Endothelial cell of umbilical vein (primary cell): Measurements from ENCODE around the gene CFAP43. TPM values are rescaled to one million over a fixed set of nuclear protein-coding genes. Genes with fewer than 3 reads are reported as not detected.

Experiments used
- BruUV-seq: library from RNA; stranded (reverse); fragments of 400-500 nt; replicated peaks from 2 replicates; lab custom pipeline; 2021; lab: Mats Ljungman, UMichigan
- CTCF ChIA-PET: fragments of 300-600, 350-600 bp; sonication (Branson Sonifier 250); formaldehyde crosslinking; loops from one replicate; lab custom pipeline; 2021; ENCODE audit warnings: antibody characterized with exemption, inconsistent platforms; lab: Charles Lee
- POLR2A ChIA-PET: fragments of 300-600, 350-600 bp; sonication (Branson Sonifier 250); formaldehyde crosslinking; loops from one replicate; lab custom pipeline; 2021; ENCODE audit warnings: antibody characterized with exemption, inconsistent platforms; lab: Charles Lee
- DNase-seq: peaks from one replicate; pipeline ENCODE4 v3.0.0-alpha.2; 2011; ENCODE audit warnings: low read depth, low spot score
- FAIRE-seq: peaks from 2 replicates; lab custom pipeline; 2011; peaks lifted over from hg19 to GRCh38; lab: Jason Lieb, UNC
- H2AFZ ChIP-seq: 2 replicates; pipeline ENCODE4 v1.6.0; 2012; ENCODE audit warnings: low read depth, low read length, control low read depth, inconsistent platforms
- H3K27ac ChIP-seq: 2 replicates; pipeline ENCODE4 v1.5.1; 2011; ENCODE audit warnings: low read depth, mild to moderate bottlenecking, control low read depth, low read length, moderate library complexity; ENCODE audit not compliant: insufficient read depth
- H3K27me3 ChIP-seq, 2 experiments: 2 replicates each; pipeline versions ENCODE4 v1.6.0 to v1.6.1; 2011; ENCODE audit warnings: low read length in 2 of 2, mixed read lengths in 1 of 2; ENCODE audit not compliant: control insufficient read depth in 2 of 2, insufficient read depth in 2 of 2
- H3K36me3 ChIP-seq, 2 experiments: 2 replicates in 1 of 2; 3 replicates in 1 of 2; pipeline ENCODE4 v1.5.1; 2011; ENCODE audit warnings: low read length in 2 of 2, mild to moderate bottlenecking in 1 of 2, moderate library complexity in 1 of 2; ENCODE audit not compliant: control insufficient read depth in 2 of 2, insufficient read depth in 2 of 2; ENCODE audit errors: extremely low read depth in 1 of 2
- H3K4me1 ChIP-seq: 3 replicates; pipeline ENCODE4 v1.5.1; 2011; ENCODE audit warnings: mild to moderate bottlenecking, low read length; ENCODE audit not compliant: control insufficient read depth, insufficient read depth; ENCODE audit errors: extremely low read depth
- H3K4me2 ChIP-seq: 2 replicates; pipeline ENCODE4 v1.6.1; 2011; ENCODE audit warnings: low read length, control low read depth, mixed read lengths; ENCODE audit not compliant: insufficient read depth
- H3K4me3 ChIP-seq, 3 experiments: fragments of 200-600 bp in 1 of 3; sonication (generic), shearing (Covaris generic) in 1 of 3; replicated peaks in 1 of 3; 2 replicates each; pipeline ENCODE4 v1.5.1; 2011 to 2016; ENCODE audit warnings: control low read depth in 3 of 3, low read length in 3 of 3, mild to moderate bottlenecking in 2 of 3, inconsistent platforms in 1 of 3, low read depth in 1 of 3, moderate library complexity in 1 of 3; ENCODE audit not compliant: insufficient read depth in 1 of 3
- H3K79me2 ChIP-seq: 2 replicates; pipeline ENCODE4 v1.6.0; 2012; ENCODE audit warnings: low read length, inconsistent platforms; ENCODE audit not compliant: control insufficient read depth, insufficient read depth
- H3K9ac ChIP-seq: replicated peaks from 2 replicates; pipeline ENCODE3; 2011; ENCODE audit warnings: low read length, control low read depth; ENCODE audit not compliant: insufficient read depth; ENCODE audit errors: extremely low read depth
- H3K9me1 ChIP-seq: replicated peaks from 3 replicates; pipeline ENCODE4 v1.6.0; 2011; ENCODE audit warnings: mild to moderate bottlenecking, low read length; ENCODE audit not compliant: control insufficient read depth, insufficient read depth; ENCODE audit errors: extremely low read depth
- H3K9me3 ChIP-seq: replicated peaks from 2 replicates; pipeline ENCODE4 v1.5.1; 2012; ENCODE audit warnings: low read length, inconsistent platforms; ENCODE audit not compliant: control insufficient read depth, insufficient read depth
- H4K20me1 ChIP-seq: replicated peaks from 2 replicates; pipeline ENCODE3; 2011; ENCODE audit warnings: mild to moderate bottlenecking, low read length; ENCODE audit not compliant: control insufficient read depth, insufficient read depth; ENCODE audit errors: extremely low read depth
- EZH2 ChIP-seq: IDR thresholded peaks from 2 replicates; pipeline ENCODE4 v1.6.1; 2012; ENCODE audit warnings: borderline replicate concordance, low read depth, mild to moderate bottlenecking, moderate library complexity, low read length, inconsistent platforms; ENCODE audit not compliant: severe bottlenecking
- FOS ChIP-seq: IDR thresholded peaks from 2 replicates; pipeline ENCODE4 v1.6.1; 2011; ENCODE audit warnings: mild to moderate bottlenecking, low read length, moderate library complexity, borderline replicate concordance; ENCODE audit not compliant: insufficient read depth
- GATA2 ChIP-seq: IDR thresholded peaks from 2 replicates; pipeline ENCODE4 v1.7.0; 2011; ENCODE audit warnings: low read depth, mild to moderate bottlenecking, moderate library complexity, mixed read lengths, low read length; ENCODE audit not compliant: insufficient read length, insufficient read depth
- JUN ChIP-seq: IDR thresholded peaks from 2 replicates; pipeline ENCODE4 v1.6.1; 2011; ENCODE audit warnings: borderline replicate concordance, low read depth; ENCODE audit not compliant: insufficient read length, insufficient read depth
- MAX ChIP-seq: IDR thresholded peaks from 2 replicates; pipeline ENCODE4 v1.6.1; 2011; ENCODE audit not compliant: insufficient read depth, insufficient read length
- MYC ChIP-seq: IDR thresholded peaks from one replicate; pipeline ENCODE4 v1.6.1; 2011; ENCODE audit warnings: mild to moderate bottlenecking, low read depth, low read length
- POLR2A ChIP-seq: IDR thresholded peaks from 2 replicates; pipeline ENCODE4 v1.6.1; 2012; ENCODE audit warnings: low read depth, mild to moderate bottlenecking, control low read depth, low read length
- POLR2AphosphoS5 ChIP-seq: IDR thresholded peaks from 2 replicates; pipeline ENCODE4 v1.6.1; 2012; ENCODE audit warnings: low read depth, mild to moderate bottlenecking, control low read depth, low read length, moderate library complexity; ENCODE audit not compliant: insufficient read depth
- dilution Hi-C: fragments of 300-500 bp; cut with MboI; formaldehyde crosslinking; loops from one replicate; pipeline ENCODE4 v1.15.0; 2019; ENCODE audit warnings: low sequenced_read_pairs; ENCODE audit not compliant: extremely low pct_ligation_motif_present
- intact Hi-C: fragments of 100-400 bp; cut with micrococcal nuclease; formaldehyde crosslinking; loops from one replicate; pipeline ENCODE4 v1.10.0; 2022
- polyA plus RNA-seq, 4 experiments: library from polyadenylated mRNA; depleted of rRNA in 3 of 4; stranded (reverse) in 3 of 4; unstranded in 1 of 4; fragments of >200 nt; gene quantifications; 2 replicates each; pipeline versions ENCODE4 v1.2.1 to v1.2.3, GENCODE V29; 2011 to 2012; ENCODE audit warnings: missing spikeins in 1 of 4
- total RNA-seq: library from RNA; stranded (reverse); gene quantifications from 2 replicates; pipeline ENCODE4 v1.2.3, GENCODE V29; 2021
- TF ChIP-seq, protein P1 (sequence below), 2 donors: IDR thresholded peaks; 1 replicate in 1 of 2; 2 replicates in 1 of 2; pipeline ENCODE4 v1.5.1; 2011; ENCODE audit warnings: low read length in 2 of 2, mild to moderate bottlenecking in 2 of 2, moderate library complexity in 2 of 2, control low read depth in 1 of 2, inconsistent platforms in 1 of 2, low read depth in 1 of 2; ENCODE audit not compliant: insufficient read depth in 1 of 2; ENCODE audit errors: extremely low read depth in 1 of 2

Gene CFAP43
- total and polyA plus RNA-seq, 2 donors (not counting 3 experiments of a cell fraction or from before 2014, with no cell fraction given): 0.04 TPM; not detected in 1

GRCh38 chr10:104235801-104236200 lies 3.6 kb upstream of the CFAP43 start:
- no peak overlapping the region for H3K27ac ChIP-seq
- no peaks in the 10 kb centered on the region for H3K36me3 ChIP-seq
- intact Hi-C loops: no loop called here
- ChIA-PET POLR2A (no interaction called here), CTCF (interaction anchor here (0.8 kb wide), 1 partner anchor 10 kb away, joined by 3 read pairs; no protein-coding TSS in a partner anchor)
- H3K4me2 ChIP-seq: no peak overlapping the region
- DNase-seq: no peak
- no peak for FAIRE-seq
- peaks cover 19 to 21% of the 10 kb centered on the region in 2 experiments for H3K27me3 ChIP-seq
- no peak overlapping the region for H3K4me3 ChIP-seq
- H3K9me3 ChIP-seq: no peaks in the 10 kb centered on the region
- no peaks in the 10 kb centered on the region for H3K79me2 ChIP-seq
- H3K9me1 ChIP-seq: no peaks in the 10 kb centered on the region
- H4K20me1 ChIP-seq: no peaks in the 10 kb centered on the region
- TF ChIP-seq FOS (no peak), JUN (no peak), GATA2 (no peak)
- peaks cover 6% of the 10 kb centered on the region for H3K4me1 ChIP-seq
- no peak overlapping the region for H3K9ac ChIP-seq
- no peak overlapping the region for H2AFZ ChIP-seq
- no TSS peak for BruUV-seq
- dilution Hi-C loops: no loop called here

DNA sequence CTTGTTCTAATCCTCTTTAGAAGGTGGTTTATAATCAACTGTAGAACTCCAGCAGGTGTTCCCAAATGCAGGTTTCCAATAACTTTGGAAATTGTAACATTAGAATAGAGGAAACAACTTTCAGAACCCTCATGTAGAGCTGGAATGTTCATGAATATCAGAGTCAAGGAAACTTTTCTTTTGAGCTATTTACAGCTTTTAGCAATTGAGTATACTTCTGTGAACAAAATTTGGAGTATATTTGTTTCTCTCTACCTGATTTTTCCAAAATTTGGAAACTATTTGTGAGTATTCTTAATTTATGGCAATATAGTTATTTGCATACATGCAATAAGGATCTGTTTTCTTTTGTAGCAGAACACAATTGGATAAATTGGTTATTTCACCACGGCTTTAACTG lies 2.8 kb upstream of the CFAP43 start:
- BruUV-seq: no TSS peak
- FAIRE-seq (no peak), DNase-seq (no peak)
- dilution Hi-C loops (no loop called here), intact Hi-C loops (no loop called here)
- ChIA-PET POLR2A (no interaction called here), CTCF (no interaction called here)
- H3K9me1 ChIP-seq: no peaks in the 10 kb centered on the region
- H4K20me1 ChIP-seq: no peaks in the 10 kb centered on the region
- TF ChIP-seq FOS: no peak
- no peak for TF ChIP-seq EZH2
- TF ChIP-seq POLR2AphosphoS5: no peak
- TF ChIP-seq POLR2A: no peak
- TF ChIP-seq MAX: no peak
- TF ChIP-seq GATA2: no peak
- TF ChIP-seq, protein P1, sequence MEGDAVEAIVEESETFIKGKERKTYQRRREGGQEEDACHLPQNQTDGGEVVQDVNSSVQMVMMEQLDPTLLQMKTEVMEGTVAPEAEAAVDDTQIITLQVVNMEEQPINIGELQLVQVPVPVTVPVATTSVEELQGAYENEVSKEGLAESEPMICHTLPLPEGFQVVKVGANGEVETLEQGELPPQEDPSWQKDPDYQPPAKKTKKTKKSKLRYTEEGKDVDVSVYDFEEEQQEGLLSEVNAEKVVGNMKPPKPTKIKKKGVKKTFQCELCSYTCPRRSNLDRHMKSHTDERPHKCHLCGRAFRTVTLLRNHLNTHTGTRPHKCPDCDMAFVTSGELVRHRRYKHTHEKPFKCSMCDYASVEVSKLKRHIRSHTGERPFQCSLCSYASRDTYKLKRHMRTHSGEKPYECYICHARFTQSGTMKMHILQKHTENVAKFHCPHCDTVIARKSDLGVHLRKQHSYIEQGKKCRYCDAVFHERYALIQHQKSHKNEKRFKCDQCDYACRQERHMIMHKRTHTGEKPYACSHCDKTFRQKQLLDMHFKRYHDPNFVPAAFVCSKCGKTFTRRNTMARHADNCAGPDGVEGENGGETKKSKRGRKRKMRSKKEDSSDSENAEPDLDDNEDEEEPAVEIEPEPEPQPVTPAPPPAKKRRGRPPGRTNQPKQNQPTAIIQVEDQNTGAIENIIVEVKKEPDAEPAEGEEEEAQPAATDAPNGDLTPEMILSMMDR (IDR thresholded peaks at IDR 0.05; ENCODE audit: extremely low read depth in 1 of 2, insufficient read depth in 1 of 2, low read depth in 1 of 2, low read length in 2 of 2): no peak
- TF ChIP-seq JUN: no peak
- TF ChIP-seq MYC: no peak
- peaks cover 6% of the 10 kb centered on the region for H3K4me1 ChIP-seq
- H3K4me3 ChIP-seq: no peak overlapping the region
- H3K36me3 ChIP-seq: no peaks in the 10 kb centered on the region
- H3K9me3 ChIP-seq: no peaks in the 10 kb centered on the region
- no peak overlapping the region for H3K4me2 ChIP-seq
- no peak overlapping the region for H2AFZ ChIP-seq
- peaks cover 15 to 19% of the 10 kb centered on the region in 2 experiments for H3K27me3 ChIP-seq
- H3K9ac ChIP-seq: no peak overlapping the region
- no peak overlapping the region for H3K27ac ChIP-seq
- H3K79me2 ChIP-seq: no peaks in the 10 kb centered on the region
